Progenitor cell of endocrine pancreas (in vitro differentiated cells): ENCODE data around the gene C3orf22. TPM values are rescaled to one million over a fixed set of nuclear protein-coding genes. Genes with fewer than 3 reads are reported as not detected.

Experiments used
- DNase-seq: peaks from one replicate; pipeline ENCODE4 v3.0.0; 2021; ENCODE audit warnings: low spot score; ENCODE audit not compliant: unreplicated experiment
- H3K27ac Mint-ChIP-seq: 2 replicates; pipeline ENCODE4 v1.8.0; 2021; ENCODE audit warnings: mild to moderate bottlenecking, moderate library complexity, mixed read lengths
- H3K27me3 Mint-ChIP-seq: 2 replicates; pipeline ENCODE4 v1.8.0; 2021; ENCODE audit warnings: mixed read lengths
- H3K36me3 Mint-ChIP-seq: 2 replicates; pipeline ENCODE4 v1.8.0; 2022; ENCODE audit warnings: mixed read lengths; ENCODE audit not compliant: insufficient read depth
- H3K4me1 Mint-ChIP-seq: 2 replicates; pipeline ENCODE4 v1.8.0; 2021; ENCODE audit warnings: low read depth, mixed read lengths
- H3K4me3 Mint-ChIP-seq: 2 replicates; pipeline ENCODE4 v1.8.0; 2021; ENCODE audit warnings: low read depth, mild to moderate bottlenecking, moderate library complexity, mixed read lengths
- H3K9me3 Mint-ChIP-seq: 2 replicates; pipeline ENCODE4 v1.8.0; 2021; ENCODE audit warnings: low read depth, mixed read lengths
- CTCF ChIP-seq: fragments of 200-600 bp; sonication (generic); IDR thresholded peaks from one replicate; pipeline ENCODE4 v1.5.0; 2021; ENCODE audit warnings: antibody characterized with exemption, mild to moderate bottlenecking; ENCODE audit not compliant: unreplicated experiment
- total RNA-seq: library from RNA; stranded (reverse); gene quantifications from 2 replicates; pipeline ENCODE4 v1.2.1, GENCODE V29; 2021

The C3orf22 gene
- total RNA-seq, 1 donor from 2014 or later = 0.26 TPM

GRCh38 chr3:126519506-126520455 lies 39.0 kb downstream of the C3orf22 start:
- DNase-seq = no peak
- Mint-ChIP-seq H3K27ac (no peak overlapping the region), H3K4me3 (no peak overlapping the region), H3K27me3 (peaks cover 19% of the 10 kb centered on the region), H3K9me3 (no peaks in the 10 kb centered on the region), H3K4me1 (no peaks in the 10 kb centered on the region), H3K36me3 (no peaks in the 10 kb centered on the region)
- no peak for TF ChIP-seq CTCF

- no peak overlapping the region for H3K4me3 Mint-ChIP-seq
- TF ChIP-seq CTCF = no peak
- no peaks in the 10 kb centered on the region for H3K4me1 Mint-ChIP-seq
- peaks cover 23% of the 10 kb centered on the region for H3K27me3 Mint-ChIP-seq
- no peak overlapping the region for H3K27ac Mint-ChIP-seq
- no peak for DNase-seq
- no peaks in the 10 kb centered on the region for H3K9me3 Mint-ChIP-seq
- H3K36me3 Mint-ChIP-seq = no peaks in the 10 kb centered on the region
Measured at GRCh38 chr3:126518779-126519177, 40.0 kb downstream of the C3orf22 start.

- Mint-ChIP-seq H3K27me3 (peaks cover 19% of the 10 kb centered on the region), H3K4me3 (no peak overlapping the region), H3K9me3 (no peaks in the 10 kb centered on the region), H3K27ac (no peak overlapping the region), H3K4me1 (no peaks in the 10 kb centered on the region), H3K36me3 (no peaks in the 10 kb centered on the region)
- TF ChIP-seq CTCF = no peak
- DNase-seq = no peak
Measured at GRCh38 chr3:126517986-126518778, 40.5 kb downstream of the C3orf22 start.

- no peaks in the 10 kb centered on the region for H3K4me1 Mint-ChIP-seq
- H3K4me3 Mint-ChIP-seq = no peak within 1 kb of the TSS
- H3K9me3 Mint-ChIP-seq = no peaks in the 10 kb centered on the region
- H3K27me3 Mint-ChIP-seq = peaks cover 11% of the 10 kb centered on the region
- no peak within 1 kb of the TSS for H3K27ac Mint-ChIP-seq
- DNase-seq = no peak
- no peak for TF ChIP-seq CTCF
- no peaks in the 10 kb centered on the region for H3K36me3 Mint-ChIP-seq
Measured at GRCh38 chr3:126517291-126517951, 41.3 kb downstream of the C3orf22 start, which contains the start of gene UROC1. Gene UROC1, minus strand, starts transcription at chr3:126517773. Its CDS starts 54 bp downstream, at chr3:126517719.

- H3K27ac Mint-ChIP-seq = no peak overlapping the region
- no peaks in the 10 kb centered on the region for H3K36me3 Mint-ChIP-seq
- H3K27me3 Mint-ChIP-seq = peaks cover 6% of the 10 kb centered on the region
- H3K4me1 Mint-ChIP-seq = no peaks in the 10 kb centered on the region
- H3K4me3 Mint-ChIP-seq = no peak overlapping the region
- no peak for TF ChIP-seq CTCF
- no peak for DNase-seq
- no peaks in the 10 kb centered on the region for H3K9me3 Mint-ChIP-seq
Measured at GRCh38 chr3:126516936-126517290, 41.8 kb downstream of the C3orf22 start.
